Measurements from ENCODE around the gene RAMACL.

The RAMACL gene

GRCh38 chr6:166608774-166609173 is 22.3 kb upstream of the RAMACL start:
- Histone ChIP-seq H3K4me3 (ENCODE audit: low read length) (no peak overlapping the region), H3K27me3 (ENCODE audit: control insufficient read depth, insufficient read depth, low read length) (no peaks in the 10 kb centered on the region), H3K9me3 (ENCODE audit: control insufficient read depth, insufficient read depth, low read length) (no peaks in the 10 kb centered on the region), H3K36me3 (ENCODE audit: control insufficient read depth, insufficient read depth, low read length) (no peaks in the 10 kb centered on the region), H3K27ac (ENCODE audit: low read length) (no peak overlapping the region), H3K4me1 (ENCODE audit: control insufficient read depth, insufficient read depth, low read length) (no peaks in the 10 kb centered on the region)
- DNase-seq (ENCODE audit: low read depth, low spot score): no peak
- whole genome bisulfite sequencing (ENCODE audit: insufficient coverage, insufficient read length): no CpG with 5 or more reads among the region's 4 CpGs

- no peak for DNase-seq (ENCODE audit: low read depth, low spot score)
- no CpG with 5 or more reads among the region's 6 CpGs for WGBS (ENCODE audit: insufficient coverage, insufficient read length)
- no peak overlapping the region for H3K27ac ChIP-seq (ENCODE audit: low read length)
These were observed 19.3 kb upstream of the RAMACL start for GRCh38 chr6:166605752-166606151.

DNA sequence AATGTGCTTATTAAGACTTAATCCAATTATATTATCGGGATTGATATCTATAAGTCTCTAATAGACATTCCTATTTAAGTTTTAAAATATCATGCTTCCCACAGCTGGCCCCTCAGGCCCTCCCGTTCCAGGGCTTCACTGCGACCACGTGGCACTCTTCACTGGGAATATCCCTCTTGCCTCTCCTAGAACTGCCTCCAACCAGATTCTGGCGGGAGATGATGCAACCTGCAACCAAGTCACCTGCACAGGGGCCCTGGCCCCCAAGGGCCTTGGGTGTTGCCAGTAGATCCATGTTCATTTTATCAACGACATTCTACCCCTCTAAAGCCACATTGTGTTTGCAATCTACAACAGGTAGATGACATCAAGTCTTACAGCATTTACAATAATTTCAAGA is 18.4 kb upstream of the RAMACL start:
- Histone ChIP-seq H3K9me3 (ENCODE audit: control insufficient read depth, insufficient read depth, low read length) (no peaks in the 10 kb centered on the region), H3K27me3 (ENCODE audit: control insufficient read depth, insufficient read depth, low read length) (no peaks in the 10 kb centered on the region)

More at GRCh38 chr6:166605752-166606151, 19.3 kb upstream of the RAMACL start:
- Histone ChIP-seq H3K4me1 (ENCODE audit: control insufficient read depth, insufficient read depth, low read length) (no peaks in the 10 kb centered on the region), H3K9me3 (ENCODE audit: control insufficient read depth, insufficient read depth, low read length) (no peaks in the 10 kb centered on the region), H3K27me3 (ENCODE audit: control insufficient read depth, insufficient read depth, low read length) (no peaks in the 10 kb centered on the region), H3K4me3 (ENCODE audit: low read length) (no peak overlapping the region), H3K36me3 (ENCODE audit: control insufficient read depth, insufficient read depth, low read length) (no peaks in the 10 kb centered on the region)

DNA sequence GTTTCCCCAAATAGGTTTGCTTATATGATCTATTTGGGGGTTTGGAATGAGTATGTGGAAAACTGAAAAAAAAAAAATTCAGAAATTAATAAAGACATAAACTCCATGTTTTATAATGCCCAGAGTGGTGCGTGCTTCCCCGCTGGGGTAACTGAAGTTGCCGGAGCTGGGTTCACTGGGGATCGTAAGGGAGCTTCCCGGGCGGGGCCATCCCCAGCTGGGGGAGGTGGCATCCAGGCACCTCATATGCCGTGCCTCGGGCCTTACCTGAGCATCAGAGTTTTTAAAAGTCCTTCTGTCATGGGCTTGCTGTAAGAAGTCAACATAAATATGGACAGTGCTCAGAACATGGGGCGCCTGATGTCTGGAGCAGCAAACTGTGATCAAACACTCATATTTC is 17.9 kb upstream of the RAMACL start:
- no CpG with 5 or more reads among the region's 9 CpGs for WGBS (ENCODE audit: insufficient coverage, insufficient read length)
- Histone ChIP-seq H3K27ac (ENCODE audit: low read length) (no peak overlapping the region), H3K4me3 (ENCODE audit: low read length) (no peak overlapping the region), H3K27me3 (ENCODE audit: control insufficient read depth, insufficient read depth, low read length) (no peaks in the 10 kb centered on the region), H3K9me3 (ENCODE audit: control insufficient read depth, insufficient read depth, low read length) (no peaks in the 10 kb centered on the region), H3K36me3 (ENCODE audit: control insufficient read depth, insufficient read depth, low read length) (no peaks in the 10 kb centered on the region), H3K4me1 (ENCODE audit: control insufficient read depth, insufficient read depth, low read length) (no peaks in the 10 kb centered on the region)
- DNase-seq (ENCODE audit: low read depth, low spot score): no peak

More for the DNA sequence above, 18.4 kb upstream of the RAMACL start:
- no peak for DNase-seq (ENCODE audit: low read depth, low spot score)
- Histone ChIP-seq H3K27ac (ENCODE audit: low read length) (no peak overlapping the region), H3K36me3 (ENCODE audit: control insufficient read depth, insufficient read depth, low read length) (no peaks in the 10 kb centered on the region), H3K4me1 (ENCODE audit: control insufficient read depth, insufficient read depth, low read length) (no peaks in the 10 kb centered on the region), H3K4me3 (ENCODE audit: low read length) (no peak overlapping the region)
- WGBS (ENCODE audit: insufficient coverage, insufficient read length): no CpG with 5 or more reads among the region's 6 CpGs

DNA sequence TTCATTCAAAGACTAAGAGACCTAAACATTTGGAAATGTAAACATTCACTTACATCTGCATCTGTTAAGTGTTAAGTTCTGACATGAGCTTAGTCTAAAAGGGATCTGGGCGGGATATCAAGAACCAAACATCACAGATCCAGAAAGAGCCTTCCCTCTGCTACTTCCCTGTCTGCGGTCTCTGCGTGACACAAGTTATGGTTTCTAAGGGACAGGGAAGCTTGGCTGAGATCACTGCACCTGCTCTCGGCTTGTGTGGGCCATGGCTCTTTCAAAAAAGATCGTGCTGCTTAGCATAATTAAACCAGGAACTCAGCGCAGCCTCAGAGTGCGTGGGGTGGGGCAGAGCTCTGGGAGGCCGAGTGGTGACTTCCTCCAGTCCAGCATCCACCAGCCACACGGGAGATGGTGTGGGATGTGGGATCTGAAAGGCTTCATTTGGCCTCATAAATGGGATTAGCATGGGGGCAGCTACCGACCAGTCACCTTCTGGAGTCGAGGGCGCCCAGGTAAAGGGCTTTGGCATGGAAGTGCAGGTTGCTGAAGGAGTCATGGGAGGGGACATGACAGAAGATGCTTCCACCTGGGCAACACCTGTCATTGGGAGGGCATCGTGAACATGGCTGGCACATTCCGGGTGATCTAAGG is 16.7 kb upstream of the RAMACL start:
- Histone ChIP-seq H3K4me1 (ENCODE audit: control insufficient read depth, insufficient read depth, low read length) (no peaks in the 10 kb centered on the region; the same call in 1 of the 2 replicates), H3K27me3 (ENCODE audit: control insufficient read depth, insufficient read depth, low read length) (no peaks in the 10 kb centered on the region), H3K36me3 (ENCODE audit: control insufficient read depth, insufficient read depth, low read length) (no peaks in the 10 kb centered on the region), H3K4me3 (ENCODE audit: low read length) (no peak overlapping the region), H3K27ac (ENCODE audit: low read length) (no peak overlapping the region), H3K9me3 (ENCODE audit: control insufficient read depth, insufficient read depth, low read length) (no peaks in the 10 kb centered on the region)
- WGBS (ENCODE audit: insufficient coverage, insufficient read length): no CpG with 5 or more reads among the region's 14 CpGs
- no peak for DNase-seq (ENCODE audit: low read depth, low spot score)

GRCh38 chr6:166601956-166602355 is 15.5 kb upstream of the RAMACL start:
- WGBS (ENCODE audit: insufficient coverage, insufficient read length): no CpG with 5 or more reads among the region's 10 CpGs
- Histone ChIP-seq H3K27ac (ENCODE audit: low read length) (no peak overlapping the region), H3K4me3 (ENCODE audit: low read length) (no peak overlapping the region), H3K4me1 (ENCODE audit: control insufficient read depth, insufficient read depth, low read length) (no peaks in the 10 kb centered on the region; the same call in 1 of the 2 replicates), H3K36me3 (ENCODE audit: control insufficient read depth, insufficient read depth, low read length) (no peaks in the 10 kb centered on the region), H3K9me3 (ENCODE audit: control insufficient read depth, insufficient read depth, low read length) (no peaks in the 10 kb centered on the region), H3K27me3 (ENCODE audit: control insufficient read depth, insufficient read depth, low read length) (no peaks in the 10 kb centered on the region)
- DNase-seq (ENCODE audit: low read depth, low spot score): no peak

- no peak overlapping the region for H3K27ac ChIP-seq (ENCODE audit: low read length)
- DNase-seq (ENCODE audit: low read depth, low spot score): no peak
- no peaks in the 10 kb centered on the region for H3K36me3 ChIP-seq (ENCODE audit: control insufficient read depth, insufficient read depth, low read length)
- H3K4me1 ChIP-seq (ENCODE audit: control insufficient read depth, insufficient read depth, low read length): no peaks in the 10 kb centered on the region; the same call in 1 of the 2 replicates
- H3K4me3 ChIP-seq (ENCODE audit: low read length): no peak overlapping the region
- no peaks in the 10 kb centered on the region for H3K9me3 ChIP-seq (ENCODE audit: control insufficient read depth, insufficient read depth, low read length)
- no CpG with 5 or more reads among the region's 2 CpGs for WGBS (ENCODE audit: insufficient coverage, insufficient read length)
- H3K27me3 ChIP-seq (ENCODE audit: control insufficient read depth, insufficient read depth, low read length): no peaks in the 10 kb centered on the region
These were observed 14.5 kb upstream of the RAMACL start for GRCh38 chr6:166600931-166601330.

DNA sequence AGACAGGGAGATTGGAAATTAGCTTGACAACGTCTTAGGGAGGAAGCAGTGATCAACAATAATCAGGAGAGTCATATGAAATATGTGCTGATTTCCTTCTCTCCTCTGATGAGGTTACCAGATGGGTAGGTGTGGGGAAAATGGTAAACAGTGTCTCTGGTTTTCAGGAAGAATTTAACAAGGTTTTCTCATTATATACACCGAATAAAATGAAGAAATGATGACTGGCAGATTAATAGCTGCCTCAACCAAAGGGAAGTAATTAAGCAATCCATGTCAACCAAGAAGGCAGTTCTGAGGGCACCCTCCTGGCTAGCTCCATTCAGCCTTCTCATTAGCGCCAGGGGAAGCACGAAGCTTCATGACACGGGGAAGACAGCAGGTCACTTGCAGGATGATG is 12.7 kb upstream of the RAMACL start:
- no peak for DNase-seq (ENCODE audit: low read depth, low spot score)
- no peaks in the 10 kb centered on the region; the same call in 1 of the 2 replicates for H3K4me1 ChIP-seq (ENCODE audit: control insufficient read depth, insufficient read depth, low read length)
- no peak overlapping the region for H3K4me3 ChIP-seq (ENCODE audit: low read length)
- H3K36me3 ChIP-seq (ENCODE audit: control insufficient read depth, insufficient read depth, low read length): no peaks in the 10 kb centered on the region
- WGBS (ENCODE audit: insufficient coverage, insufficient read length): no CpG with 5 or more reads among the region's 5 CpGs
- no peaks in the 10 kb centered on the region for H3K9me3 ChIP-seq (ENCODE audit: control insufficient read depth, insufficient read depth, low read length)
- no peak overlapping the region for H3K27ac ChIP-seq (ENCODE audit: low read length)
- no peaks in the 10 kb centered on the region for H3K27me3 ChIP-seq (ENCODE audit: control insufficient read depth, insufficient read depth, low read length)

DNA sequence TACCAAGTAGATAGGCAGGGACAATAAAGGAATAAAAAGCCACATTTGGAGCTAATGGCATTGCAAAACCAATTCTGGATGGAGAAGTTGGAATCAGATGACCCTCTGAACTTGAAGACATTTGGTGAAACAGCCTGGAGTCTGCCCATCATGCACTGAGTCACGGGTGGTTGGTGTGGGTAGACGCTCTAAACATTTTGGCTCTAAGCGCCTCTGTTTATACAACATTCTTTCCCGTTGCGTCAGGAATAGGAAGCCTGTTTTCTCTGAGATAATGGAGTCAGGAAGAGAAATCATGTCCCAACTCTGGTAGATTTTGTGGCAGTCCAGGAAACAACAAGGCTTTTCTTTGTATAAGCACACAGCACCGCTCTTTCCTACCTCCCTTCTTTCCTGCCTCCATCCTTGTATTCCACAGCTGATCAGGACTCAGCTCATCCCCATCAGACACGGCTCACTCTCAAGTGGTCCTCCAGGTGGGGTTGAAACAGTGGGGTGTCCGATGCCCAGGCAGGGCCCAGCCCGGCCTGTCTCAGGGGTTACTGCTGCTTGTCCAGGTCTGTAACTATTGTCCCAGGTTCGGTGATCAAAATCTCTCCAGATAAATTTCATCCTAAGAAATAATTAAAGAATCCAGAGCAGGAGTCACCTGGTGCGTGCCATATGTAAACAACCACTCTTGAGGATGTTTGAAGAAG is 12.1 kb upstream of the RAMACL start:
- WGBS (ENCODE audit: insufficient coverage, insufficient read length): no CpG with 5 or more reads among the region's 11 CpGs
- no peaks in the 10 kb centered on the region for H3K27me3 ChIP-seq (ENCODE audit: control insufficient read depth, insufficient read depth, low read length)
- H3K4me3 ChIP-seq (ENCODE audit: low read length): no peak overlapping the region
- no peak for DNase-seq (ENCODE audit: low read depth, low spot score)
- no peaks in the 10 kb centered on the region; the same call in 1 of the 2 replicates for H3K4me1 ChIP-seq (ENCODE audit: control insufficient read depth, insufficient read depth, low read length)
- no peak overlapping the region for H3K27ac ChIP-seq (ENCODE audit: low read length)
- no peaks in the 10 kb centered on the region for H3K9me3 ChIP-seq (ENCODE audit: control insufficient read depth, insufficient read depth, low read length)
- H3K36me3 ChIP-seq (ENCODE audit: control insufficient read depth, insufficient read depth, low read length): no peaks in the 10 kb centered on the region

- H3K27ac ChIP-seq (ENCODE audit: low read length): no peak overlapping the region
- H3K4me1 ChIP-seq (ENCODE audit: control insufficient read depth, insufficient read depth, low read length): no peaks in the 10 kb centered on the region; the same call in 1 of the 2 replicates
- WGBS (ENCODE audit: insufficient coverage, insufficient read length): no CpG with 5 or more reads among the region's 10 CpGs
- DNase-seq (ENCODE audit: low read depth, low spot score): no peak
- H3K4me3 ChIP-seq (ENCODE audit: low read length): no peak overlapping the region
- H3K9me3 ChIP-seq (ENCODE audit: control insufficient read depth, insufficient read depth, low read length): no peaks in the 10 kb centered on the region
- no peaks in the 10 kb centered on the region for H3K36me3 ChIP-seq (ENCODE audit: control insufficient read depth, insufficient read depth, low read length)
- no peaks in the 10 kb centered on the region for H3K27me3 ChIP-seq (ENCODE audit: control insufficient read depth, insufficient read depth, low read length)
These were observed 11.4 kb upstream of the RAMACL start for GRCh38 chr6:166597711-166598440.

Measured in iPS DF 6.9 (cell line).